ES-I3 (cell line): ENCODE data around the gene NTRK2.
"Not testable (repeated sequence)": the region's sequence is repeated elsewhere in the genome, so short reads cannot be mapped to it uniquely, and the experiment has no call there.

Experiments used
- H3K36me3 ChIP-seq: 2 replicates; pipeline ENCODE4 v1.6.1; 2013; ENCODE audit warnings: mild to moderate bottlenecking, low read length, control low read depth, moderate library complexity; ENCODE audit not compliant: insufficient read depth
- H3K4me1 ChIP-seq: 2 replicates; pipeline ENCODE4 v1.6.1; 2013; ENCODE audit warnings: mild to moderate bottlenecking, control low read depth, low read length; ENCODE audit not compliant: insufficient read depth
- H3K9ac ChIP-seq: 2 replicates; pipeline ENCODE4 v1.6.1; 2013; ENCODE audit warnings: low read depth, mild to moderate bottlenecking, low read length, moderate library complexity
- H3K9me3 ChIP-seq: 2 replicates; pipeline ENCODE4 v1.6.1; 2013; ENCODE audit warnings: mild to moderate bottlenecking, low read length, moderate library complexity; ENCODE audit not compliant: control insufficient read depth, insufficient read depth

NTRK2 gene

GRCh38 chr9:85056203-85056572 lies 386.7 kb downstream of the NTRK2 start:
- no peaks in the 10 kb centered on the region for H3K4me1 ChIP-seq
- no peaks in the 10 kb centered on the region for H3K9me3 ChIP-seq
- no peaks in the 10 kb centered on the region for H3K36me3 ChIP-seq
- no peak overlapping the region for H3K9ac ChIP-seq

GRCh38 chr9:85061969-85062368 lies 392.4 kb downstream of the NTRK2 start:
- H3K4me1 ChIP-seq = peaks cover 5% of the 10 kb centered on the region; the same call in 1 of the 2 replicates
- H3K9ac ChIP-seq = no peak overlapping the region
- no peaks in the 10 kb centered on the region for H3K9me3 ChIP-seq
- no peaks in the 10 kb centered on the region for H3K36me3 ChIP-seq

DNA sequence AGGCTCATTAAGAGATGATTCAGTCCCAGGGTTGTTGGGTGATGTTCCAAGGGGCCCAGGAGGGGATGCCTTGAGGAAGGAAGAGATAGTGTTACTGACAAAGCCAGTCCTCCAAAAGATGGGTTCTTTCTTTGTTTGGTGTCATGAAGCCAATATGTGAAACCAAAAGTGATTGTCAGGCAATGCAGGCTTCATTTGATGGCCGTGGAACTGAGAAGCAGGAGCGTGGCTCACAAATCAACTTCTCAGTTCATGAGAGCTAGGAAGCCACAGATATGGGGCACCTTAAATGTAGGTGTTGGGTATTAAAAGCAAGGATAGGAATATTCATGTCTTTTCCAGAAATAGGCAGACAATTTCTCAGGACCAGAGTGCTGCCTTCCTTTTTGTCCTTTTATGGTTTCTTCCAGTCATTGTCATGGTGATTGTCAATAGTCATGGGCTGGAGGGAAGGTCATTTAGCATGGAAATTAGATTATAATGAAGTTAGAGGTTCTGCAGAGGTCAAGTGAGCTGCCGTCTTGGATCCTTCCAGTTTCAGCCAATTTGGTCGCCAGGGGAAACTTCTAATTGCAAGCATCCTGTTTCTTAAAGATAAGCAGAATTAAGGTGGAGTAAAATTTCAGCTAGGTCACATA lies 393.0 kb downstream of the NTRK2 start:
- Histone ChIP-seq H3K9me3 (no peaks in the 10 kb centered on the region), H3K4me1 (peaks cover 5% of the 10 kb centered on the region; the same call in 1 of the 2 replicates), H3K36me3 (no peaks in the 10 kb centered on the region), H3K9ac (no peak overlapping the region)

DNA sequence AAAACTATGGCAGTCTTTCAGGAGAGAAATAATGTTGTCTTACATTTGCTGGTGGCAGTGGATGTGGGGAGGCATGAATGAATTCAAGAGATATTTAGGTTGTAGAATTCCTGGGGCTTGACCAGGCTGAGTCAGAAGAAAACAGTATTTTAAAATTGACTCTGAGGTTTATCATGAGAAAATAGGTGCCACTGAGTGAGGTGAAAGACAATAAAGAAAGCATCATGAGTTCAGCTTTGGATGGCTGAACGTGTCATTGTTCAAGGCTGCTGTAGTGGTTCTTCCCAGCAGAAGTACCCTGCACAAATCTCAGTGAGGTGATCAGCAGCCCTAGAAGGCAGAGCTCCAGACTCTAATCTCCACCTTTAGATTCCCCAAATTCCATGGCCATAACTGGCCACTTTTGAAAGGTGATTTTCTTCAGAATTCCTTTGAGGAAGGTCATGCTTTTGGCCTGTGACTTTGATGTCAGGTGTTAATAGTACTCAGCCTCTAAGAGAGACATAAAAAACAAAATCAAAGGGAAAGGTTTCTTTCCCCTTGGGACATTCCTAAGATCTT lies 395.4 kb downstream of the NTRK2 start:
- no peaks in the 10 kb centered on the region for H3K9me3 ChIP-seq

GRCh38 chr9:85067792-85068191 lies 398.3 kb downstream of the NTRK2 start:
- H3K36me3 ChIP-seq = no peaks in the 10 kb centered on the region
- no peaks in the 10 kb centered on the region for H3K9me3 ChIP-seq
- H3K4me1 ChIP-seq = peaks cover 5% of the 10 kb centered on the region; the same call in 1 of the 2 replicates
- H3K9ac ChIP-seq = no peak overlapping the region

More for the DNA sequence above, 395.4 kb downstream of the NTRK2 start:
- H3K36me3 ChIP-seq = no peaks in the 10 kb centered on the region
- peaks cover 5% of the 10 kb centered on the region; the same call in 1 of the 2 replicates for H3K4me1 ChIP-seq
- H3K9ac ChIP-seq = no peak overlapping the region

DNA sequence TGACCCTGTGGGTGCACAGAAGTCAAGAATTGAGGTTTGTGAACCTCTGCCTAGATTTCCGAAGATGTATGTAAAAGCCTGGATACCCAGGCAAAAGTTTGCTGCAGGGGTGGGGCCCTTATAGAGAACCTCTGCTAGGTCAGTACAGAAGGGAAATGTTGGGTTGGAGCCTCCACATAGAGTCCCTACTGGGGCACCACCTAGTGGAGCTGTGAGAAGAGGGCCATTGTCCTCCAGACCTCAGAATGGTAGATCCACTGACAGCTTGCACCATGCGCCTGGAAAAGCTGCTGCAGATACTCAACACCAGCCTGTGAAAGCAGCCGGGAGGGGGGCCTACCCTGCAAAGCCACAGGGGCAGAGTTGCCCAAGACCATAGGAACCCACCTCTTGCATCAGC lies 399.9 kb downstream of the NTRK2 start:
- not testable (repeated sequence) for H3K9ac ChIP-seq

More for the DNA sequence above, 399.9 kb downstream of the NTRK2 start:
- not testable (repeated sequence) for H3K36me3 ChIP-seq, H3K9me3 ChIP-seq, H3K4me1 ChIP-seq
